Sigmoid colon (tissue), 4 donors: ENCODE data around the gene SUPT20H.
A peak's percentile ranks its signal among the peaks of the same experiment; 100 is the strongest.

Experiments
- CTCF ChIP-seq, 4 experiments: fragments of 450-650 bp in 3 of 4; fragments of 200-600 bp in 1 of 4; IDR thresholded peaks; one replicate each; pipeline ENCODE4 v1.5.1; 2016 to 2019; ENCODE audit warnings: antibody characterized with exemption in 4 of 4, mild to moderate bottlenecking in 3 of 4, moderate library complexity in 2 of 4
- EP300 ChIP-seq, 4 donors: sonication (generic); formaldehyde crosslinking; IDR thresholded peaks; one replicate each; pipeline ENCODE4 v1.6.1; 2017; ENCODE audit warnings: antibody characterized with exemption in 4 of 4
- POLR2A ChIP-seq, 2 donors: fragments of 450-650 bp; IDR thresholded peaks; one replicate each; pipeline ENCODE4 v1.6.1; 2016; ENCODE audit warnings: antibody characterized with exemption in 2 of 2, mild to moderate bottlenecking in 2 of 2, moderate library complexity in 2 of 2
- POLR2AphosphoS5 ChIP-seq, 4 donors: sonication (generic); formaldehyde crosslinking; IDR thresholded peaks; one replicate each; pipeline ENCODE4 v1.6.1; 2017; ENCODE audit warnings: antibody characterized with exemption in 4 of 4

- TF ChIP-seq CTCF (IDR thresholded peaks at IDR 0.05) (no peak), POLR2A (IDR thresholded peaks at IDR 0.05) (no peak), POLR2AphosphoS5 (IDR thresholded peaks at IDR 0.05) (peak in 1 of 4 donors; percentile 3), EP300 (IDR thresholded peaks at IDR 0.05) (no peak)
Observed at GRCh38 chr13:37001921-37002250, 57.6 kb downstream of the SUPT20H start.
